ENCODE data around the gene XPNPEP1.
A peak's percentile ranks its signal among the peaks of the same experiment; 100 is the strongest.
"Not testable (repeated sequence)": the region's sequence is repeated elsewhere in the genome, so short reads cannot be mapped to it uniquely, and the experiment has no call there.

XPNPEP1 gene

DNA sequence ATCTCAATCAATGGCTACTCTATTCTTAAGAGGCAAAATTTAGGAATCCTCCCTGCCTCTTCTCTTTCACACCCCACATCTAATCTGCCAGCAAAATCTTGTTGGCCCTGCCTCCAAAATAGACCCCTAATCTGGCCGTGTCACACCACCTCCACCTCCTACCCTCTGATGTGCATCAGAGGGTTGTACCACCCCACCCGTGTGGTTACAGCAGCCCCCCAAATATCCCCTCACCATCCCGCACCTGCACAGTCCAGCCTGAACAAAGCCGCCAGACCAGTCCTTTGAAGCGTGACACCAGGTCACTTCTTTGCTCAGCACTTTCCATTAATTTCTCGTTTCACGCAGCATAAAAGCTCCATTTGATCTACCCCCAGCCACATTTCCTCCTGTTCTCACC, 776 bp upstream of the XPNPEP1 start:
- DNase-seq (ENCODE audit: low read depth): no peak

DNA sequence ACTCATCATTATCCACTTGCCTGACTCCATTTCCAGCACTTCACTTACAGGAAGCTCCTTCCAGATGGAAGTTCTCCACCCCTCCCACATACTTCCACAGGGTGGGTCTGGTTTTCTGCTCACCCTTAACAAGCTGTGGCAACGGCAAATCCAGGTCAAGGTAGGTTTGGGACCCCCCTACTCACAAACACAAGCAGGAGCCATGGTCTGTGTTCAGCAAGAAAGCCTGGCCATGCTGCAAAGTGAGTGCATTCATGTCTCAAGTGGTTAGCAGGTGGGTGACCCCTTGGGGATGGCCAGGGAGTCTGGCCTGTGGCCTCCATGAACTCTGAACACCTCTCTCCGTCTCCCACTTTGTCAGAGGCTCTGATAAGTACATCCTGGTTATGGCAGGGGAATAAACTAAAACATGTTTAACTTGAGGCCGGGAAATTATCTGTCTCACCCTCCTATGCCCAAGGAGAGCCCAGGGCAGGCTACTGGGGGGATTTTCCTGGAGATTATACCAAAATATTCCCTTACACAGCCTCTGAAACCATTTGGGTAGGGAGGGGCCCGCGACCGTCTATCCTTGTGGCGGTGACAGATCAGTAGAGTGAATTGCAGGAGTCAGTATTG, 844 bp downstream of the XPNPEP1 start:
- DNase-seq (ENCODE audit: low read depth): no peak

DNA sequence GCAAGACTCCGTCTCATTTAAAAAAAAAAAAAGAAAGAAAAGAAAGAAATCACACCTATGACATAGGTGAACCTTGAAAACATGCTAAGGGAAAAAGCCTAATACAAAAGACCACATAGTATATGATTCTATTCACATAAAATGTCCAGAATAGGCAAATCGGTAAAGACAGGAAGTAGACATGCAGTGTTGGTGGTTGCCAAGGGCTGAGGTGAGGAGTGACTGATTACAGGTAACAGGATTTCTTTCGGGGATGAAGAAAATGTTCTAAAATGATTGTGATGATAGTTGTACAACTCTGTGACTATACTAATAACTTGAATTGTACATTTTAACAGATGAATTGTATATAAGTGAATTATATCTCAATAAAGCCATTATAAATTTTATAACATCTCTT, 3.3 kb downstream of the XPNPEP1 start:
- no peak for DNase-seq (ENCODE audit: low read depth)

DNA sequence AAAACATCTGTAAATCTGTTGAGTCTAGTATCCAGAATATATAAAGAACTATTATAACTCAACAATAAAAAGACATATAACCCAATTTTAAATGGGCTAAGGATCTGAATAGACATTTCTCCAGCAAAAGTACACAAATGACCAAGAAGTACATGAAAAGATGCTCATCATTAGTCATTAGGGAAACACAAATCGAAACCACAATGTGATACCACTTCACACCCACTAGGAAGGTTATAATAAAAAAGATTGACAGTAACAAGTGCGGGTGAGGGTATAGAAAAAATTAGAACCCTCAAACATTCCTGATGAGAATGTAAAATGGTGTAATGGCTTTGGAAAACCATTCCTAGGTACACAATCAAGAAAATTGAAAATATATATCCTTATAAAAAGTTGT, 4.1 kb downstream of the XPNPEP1 start:
- no peak for DNase-seq (ENCODE audit: low read depth)

DNA sequence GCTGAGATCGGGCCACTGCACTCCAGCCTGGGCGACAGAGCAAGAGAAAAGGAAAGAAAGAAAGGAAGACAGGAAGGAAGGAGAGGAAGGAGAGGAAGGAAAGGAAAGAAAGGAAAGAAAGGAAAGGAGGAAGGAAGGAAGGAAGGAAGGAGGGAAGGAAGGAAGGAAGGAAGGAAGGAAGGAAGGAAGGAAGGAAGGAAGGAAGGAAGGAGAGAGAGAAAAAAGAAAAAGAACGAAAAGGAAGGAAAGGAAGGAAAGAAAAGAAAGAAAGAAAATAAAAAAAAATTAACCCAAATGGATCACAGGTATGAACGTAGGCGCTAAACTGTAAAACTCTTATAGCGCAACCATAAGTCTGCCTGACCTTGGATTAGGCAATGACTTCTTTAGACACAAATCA, 4.6 kb downstream of the XPNPEP1 start:
- not testable (repeated sequence) for DNase-seq (ENCODE audit: low read depth)

DNA sequence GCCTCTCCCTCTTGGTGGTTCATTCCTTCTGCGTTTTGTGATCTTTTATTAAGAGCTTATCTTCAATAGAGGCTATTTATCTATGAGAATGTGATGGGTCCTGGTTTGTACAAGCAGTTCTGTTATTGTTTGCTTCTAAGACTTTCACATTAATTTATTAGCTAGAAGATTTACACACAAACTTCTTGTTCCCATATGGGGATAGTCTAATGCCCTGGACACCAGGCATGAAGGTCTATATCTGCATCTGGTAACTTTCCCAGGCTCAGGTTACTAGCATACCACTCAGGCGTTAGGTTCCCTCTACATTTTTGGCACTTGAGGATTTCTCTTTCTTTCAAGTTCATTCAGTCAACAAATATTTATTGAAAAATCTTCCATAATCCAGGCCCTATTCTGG, 7.7 kb downstream of the XPNPEP1 start:
- DNase-seq (ENCODE audit: low read depth): no peak

DNA sequence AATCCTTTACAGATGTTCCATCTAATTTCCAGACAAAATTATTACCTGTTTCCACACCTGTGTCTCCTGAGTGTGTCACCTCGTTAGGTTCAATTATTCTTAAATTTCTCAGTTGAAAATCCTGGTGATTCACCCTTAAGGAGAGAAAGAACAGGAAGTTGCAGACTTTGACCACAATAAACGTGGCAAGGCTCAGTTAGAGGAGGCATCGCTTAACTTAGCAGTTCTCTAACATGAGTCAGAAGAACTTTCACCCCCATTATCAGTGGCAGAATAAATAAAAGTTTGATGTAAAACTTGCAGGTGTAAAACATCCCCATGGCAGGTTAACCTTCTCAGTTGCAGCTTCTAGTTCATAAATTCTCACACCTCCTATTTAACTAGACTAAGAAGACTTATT, 8.3 kb downstream of the XPNPEP1 start:
- peak; percentile 96 for DNase-seq (ENCODE audit: low read depth)

DNA sequence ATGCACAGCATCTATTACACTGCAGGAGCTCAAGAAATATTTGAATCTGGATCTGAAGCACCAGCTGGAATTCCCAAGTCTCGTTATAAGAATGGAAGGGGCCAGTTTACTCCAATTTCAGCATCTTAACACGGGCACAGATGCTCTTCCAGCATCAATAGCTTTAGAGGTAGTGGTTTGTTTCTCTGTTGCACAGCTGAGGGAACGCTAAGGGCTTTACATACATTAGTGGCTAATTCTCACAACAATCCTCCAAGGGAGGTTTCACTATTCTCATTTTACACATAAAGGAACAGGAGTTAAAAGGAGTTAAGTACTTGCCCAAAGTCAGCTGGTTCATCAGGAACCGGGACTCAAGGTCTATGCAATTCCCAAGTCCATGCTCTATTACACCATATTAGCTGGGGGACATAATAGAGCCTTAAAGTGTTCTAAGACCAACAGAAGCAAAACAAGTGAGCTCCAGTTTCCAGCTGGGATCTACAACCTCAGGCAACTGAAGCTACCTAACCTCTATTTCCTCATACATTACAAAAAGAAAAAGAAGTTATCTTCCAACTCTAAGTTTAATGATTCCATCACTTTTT, 9.9 kb downstream of the XPNPEP1 start:
- no peak for DNase-seq (ENCODE audit: low read depth)

DNA sequence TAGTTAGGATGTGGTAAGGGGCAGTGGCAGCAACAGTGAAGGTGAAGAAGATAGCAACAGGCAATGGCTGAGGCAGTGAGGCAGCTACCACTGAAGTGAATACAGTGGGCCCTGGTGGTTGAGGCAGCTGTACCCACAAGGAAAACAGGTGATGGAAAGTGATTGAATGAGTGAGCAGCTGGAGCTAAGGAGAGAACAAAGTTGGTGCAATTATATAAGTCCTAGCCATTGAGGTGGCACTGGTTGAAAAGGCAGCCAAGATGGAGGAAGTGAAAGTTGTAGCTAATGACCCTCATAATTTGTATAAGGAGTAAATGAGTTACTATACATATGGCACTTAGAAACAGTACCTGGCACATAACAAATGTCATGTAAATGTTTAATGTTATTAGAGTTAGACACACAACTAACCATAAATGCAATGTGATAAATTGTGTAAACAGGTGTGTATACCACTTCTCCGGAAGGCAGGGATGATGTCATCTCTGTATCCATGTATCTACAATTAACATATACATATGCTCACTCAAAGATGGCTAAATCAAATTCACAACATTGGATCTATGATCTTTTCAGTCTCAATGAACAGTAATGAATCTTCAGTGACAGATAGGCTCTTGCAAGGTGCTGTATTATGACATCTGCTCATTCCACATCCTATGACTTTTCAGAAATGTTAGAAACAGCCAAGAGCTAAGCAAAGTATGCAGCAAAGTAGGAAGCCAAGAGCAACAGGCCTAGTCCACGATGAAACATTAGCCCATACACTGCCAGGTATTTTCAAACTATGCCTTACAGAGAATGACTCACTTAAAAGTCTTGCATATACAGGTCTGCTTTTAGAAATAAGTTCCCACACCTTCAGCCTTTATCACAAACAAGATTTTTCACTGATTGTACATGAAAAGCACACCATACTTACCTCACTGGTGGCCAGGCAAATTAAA, 10.7 kb downstream of the XPNPEP1 start:
- peak; percentile 90 for DNase-seq (ENCODE audit: low read depth)

DNA sequence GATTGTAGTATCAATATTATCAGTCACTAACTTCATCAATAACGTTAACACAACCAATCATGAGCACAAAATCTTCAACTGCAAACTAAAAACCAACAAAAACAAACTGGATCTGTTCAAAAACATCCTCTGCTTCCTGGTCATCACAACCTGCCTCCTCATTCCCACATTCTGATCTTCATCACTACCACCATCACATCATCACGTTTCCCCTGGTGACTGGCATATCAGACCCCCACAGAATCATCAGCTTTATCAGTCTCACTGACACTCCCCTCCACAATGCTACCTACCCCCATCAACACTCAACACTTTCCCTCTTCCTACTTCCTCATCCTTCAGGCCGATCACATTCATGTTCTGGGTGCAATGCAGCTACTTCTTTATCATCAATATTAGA, 11.4 kb downstream of the XPNPEP1 start:
- DNase-seq (ENCODE audit: low read depth): no peak

DNA sequence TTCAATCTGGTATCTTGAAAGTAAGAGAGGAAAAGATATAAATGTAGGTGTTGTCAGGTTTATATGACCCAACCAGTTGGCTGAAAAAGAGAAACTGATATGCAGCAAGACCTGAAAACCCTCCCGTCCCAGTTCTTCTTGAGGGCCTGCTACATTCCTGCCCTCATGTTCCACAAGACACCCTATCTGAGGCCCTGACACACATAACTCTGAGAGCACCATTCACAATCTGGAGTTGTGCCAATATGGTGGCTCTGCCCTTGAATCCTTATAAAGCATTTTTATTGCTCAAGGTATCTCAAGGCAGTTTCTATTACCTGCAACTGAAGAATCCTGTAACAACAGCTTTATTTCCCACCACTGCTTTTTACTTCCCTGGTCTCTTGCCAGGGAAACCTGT, 17.0 kb downstream of the XPNPEP1 start:
- no peak for DNase-seq (ENCODE audit: low read depth)

DNA sequence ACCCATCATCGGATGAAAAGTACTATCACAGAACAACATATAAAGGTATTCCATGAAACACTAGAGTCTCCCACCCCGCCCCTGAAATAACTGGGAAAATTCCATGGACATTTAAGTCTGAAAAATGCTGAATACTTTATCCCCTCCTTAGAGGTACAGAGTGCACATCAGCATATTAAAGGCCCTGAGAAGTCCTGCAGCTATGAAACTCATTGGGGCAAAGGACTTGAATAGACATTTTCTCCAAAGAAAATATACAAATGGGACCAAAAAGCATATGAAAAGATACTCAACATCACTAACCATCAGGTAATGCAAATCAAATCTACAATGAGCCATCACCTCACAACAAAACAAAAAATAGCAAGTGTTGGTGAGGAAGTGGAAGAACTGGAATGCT, 18.9 kb downstream of the XPNPEP1 start:
- no peak for DNase-seq (ENCODE audit: low read depth)

DNA sequence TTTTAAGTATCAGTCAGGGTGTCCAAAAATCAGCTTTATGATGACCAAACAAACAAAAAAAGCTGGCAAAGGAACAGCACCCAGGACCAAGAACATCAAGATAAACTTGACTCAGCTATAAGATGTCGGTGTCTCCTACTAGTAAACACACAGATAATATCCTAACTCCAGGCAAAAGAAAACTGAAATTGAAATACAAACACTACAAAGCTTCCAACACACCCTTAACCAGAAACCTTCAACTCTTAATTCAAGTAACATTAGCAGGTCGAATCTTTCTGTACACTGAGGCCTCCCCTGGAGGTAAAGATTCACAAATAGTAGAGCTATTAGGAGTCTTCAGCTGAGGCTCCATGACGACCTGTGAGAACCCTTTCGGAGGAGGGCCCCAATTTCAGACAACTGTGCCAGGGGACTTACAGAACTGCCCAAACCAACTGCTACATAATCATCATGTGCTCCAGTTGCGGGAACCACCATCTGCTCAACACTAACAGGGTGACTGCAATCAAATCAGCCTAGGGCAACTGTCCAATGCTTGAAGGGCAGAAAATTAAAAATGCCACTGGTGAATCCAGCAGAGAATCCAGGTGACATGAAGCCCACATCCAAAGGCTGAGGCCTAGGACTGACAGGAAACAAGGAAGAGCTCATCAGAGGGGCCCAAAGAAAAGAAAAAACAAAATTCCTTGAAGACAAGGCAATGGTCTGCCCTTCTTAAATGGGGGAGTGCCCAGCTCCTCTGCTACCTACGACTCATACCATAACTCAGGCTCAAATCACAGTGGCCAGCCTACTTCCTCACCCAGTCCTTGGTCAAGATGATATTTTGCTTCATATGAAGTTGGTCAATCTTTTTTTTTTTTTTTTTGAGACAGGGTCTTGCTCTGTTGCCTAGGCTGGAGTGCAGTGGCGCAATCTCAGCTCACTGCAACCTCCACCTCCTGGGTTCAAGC, 20.0 kb downstream of the XPNPEP1 start:
- DNase-seq (ENCODE audit: low read depth): no peak

DNA sequence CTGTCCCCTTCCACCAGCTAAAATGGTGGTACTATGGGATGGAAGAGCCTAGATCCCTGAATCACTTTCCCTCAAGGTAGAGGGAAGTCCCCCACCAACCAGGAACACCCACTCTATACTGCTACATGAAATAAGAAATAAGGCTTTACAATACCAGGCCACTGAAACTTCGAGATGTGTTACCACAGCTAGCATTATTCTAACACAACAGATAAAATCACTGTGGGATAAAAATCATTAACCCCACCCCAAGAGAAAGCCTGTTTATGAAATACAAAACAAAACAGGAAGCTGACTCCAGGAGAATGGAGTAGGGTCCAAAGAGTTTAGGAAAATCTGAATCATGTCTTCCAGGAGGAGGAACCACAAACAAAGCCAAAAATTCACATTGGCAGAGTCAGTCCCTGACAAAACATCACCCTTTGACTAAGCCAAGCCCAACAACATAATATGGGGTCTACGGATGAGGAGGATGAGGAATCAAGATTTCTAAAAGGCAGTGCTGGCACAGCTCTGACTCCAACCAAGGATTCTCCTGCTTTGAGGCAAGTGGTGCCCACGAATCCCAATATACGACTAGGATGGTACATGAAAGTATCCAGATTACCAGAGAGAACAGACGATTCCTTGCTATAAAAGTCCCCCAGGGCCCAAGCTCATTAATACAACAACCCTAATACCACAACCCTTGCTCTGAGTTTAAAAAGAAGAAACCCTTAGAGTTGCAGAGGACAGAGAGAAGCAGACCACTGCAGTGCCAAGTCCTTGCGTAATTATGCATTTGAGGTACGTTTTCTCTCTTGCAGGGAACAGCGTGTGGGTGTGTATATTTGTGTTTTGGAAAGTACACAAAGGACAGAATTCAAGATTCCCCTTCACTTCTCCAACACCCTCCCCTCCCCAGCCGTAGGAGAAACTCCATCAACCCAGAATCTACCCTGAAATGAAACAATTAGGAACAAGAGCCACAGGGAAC, 23.7 kb downstream of the XPNPEP1 start:
- DNase-seq (ENCODE audit: low read depth): peak; percentile 69

DNA sequence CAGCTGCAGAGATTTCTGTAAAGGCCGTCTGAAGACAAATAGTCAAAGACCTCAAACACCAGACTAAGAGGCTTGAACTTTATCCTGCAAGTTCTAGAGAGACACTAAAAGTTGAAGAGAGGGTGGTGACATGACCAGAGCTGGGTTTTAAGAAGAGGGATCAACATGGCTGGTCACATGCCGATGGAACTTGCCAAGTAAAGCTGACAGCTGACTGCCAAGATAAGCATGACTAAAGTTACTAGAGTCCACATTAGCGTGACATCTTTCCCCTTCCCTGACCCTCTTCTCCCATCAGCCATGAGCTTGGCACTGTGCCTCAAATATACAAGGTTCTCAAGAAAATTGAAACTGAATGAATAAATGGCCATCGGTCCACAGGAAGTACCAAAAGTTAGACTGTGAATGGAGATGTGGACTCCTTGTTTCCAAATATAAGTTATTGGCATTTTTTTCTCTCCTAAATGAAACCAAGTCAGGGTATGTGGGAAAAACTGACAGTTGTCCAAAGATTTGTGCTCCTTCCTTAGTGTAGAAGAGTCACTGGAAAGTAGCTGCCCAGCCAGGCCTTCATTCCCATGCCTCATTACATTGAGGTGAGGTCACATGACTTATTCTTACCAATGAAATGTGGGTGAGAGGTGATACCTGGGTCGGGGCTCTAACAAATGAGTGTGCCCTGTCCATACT, 24.5 kb downstream of the XPNPEP1 start:
- no peak for DNase-seq (ENCODE audit: low read depth)

DNA sequence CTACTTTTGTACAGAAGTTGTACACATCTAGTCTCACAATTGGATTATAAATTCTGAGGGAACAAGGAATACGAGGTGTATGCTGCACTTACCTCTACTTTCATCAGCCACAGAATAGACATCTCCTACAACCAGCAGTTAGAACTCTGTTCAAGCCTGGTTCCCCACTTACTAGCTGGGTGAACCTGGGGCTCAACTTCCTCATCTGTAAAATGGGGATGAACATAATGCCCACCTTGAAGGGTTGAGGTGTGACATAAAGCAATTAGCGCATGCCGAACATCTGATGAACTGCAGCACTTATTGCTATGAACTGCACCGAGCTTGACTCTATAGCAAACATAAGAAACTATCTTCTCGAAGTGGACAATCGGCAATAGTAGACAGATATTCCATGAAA, 25.3 kb downstream of the XPNPEP1 start:
- DNase-seq (ENCODE audit: low read depth): no peak

DNA sequence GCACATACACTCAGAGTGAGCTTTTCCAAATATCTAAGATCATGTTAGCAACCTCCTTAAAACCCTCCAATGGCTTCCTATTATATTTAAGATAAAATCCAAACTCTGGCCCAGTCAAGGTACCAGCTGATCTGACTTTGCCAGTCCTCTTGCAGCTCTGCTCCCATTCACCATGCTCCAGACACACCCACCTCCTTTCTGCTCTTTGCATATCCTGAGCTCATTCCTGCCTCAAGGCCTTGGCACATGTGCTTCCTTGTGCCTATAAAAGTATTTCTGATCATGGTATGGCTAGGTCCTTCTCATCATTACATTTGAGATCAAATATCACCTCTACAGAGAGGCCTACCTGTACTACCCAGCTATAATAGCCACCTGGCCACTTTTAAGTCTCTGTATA, 27.5 kb downstream of the XPNPEP1 start:
- no peak for DNase-seq (ENCODE audit: low read depth)

DNA sequence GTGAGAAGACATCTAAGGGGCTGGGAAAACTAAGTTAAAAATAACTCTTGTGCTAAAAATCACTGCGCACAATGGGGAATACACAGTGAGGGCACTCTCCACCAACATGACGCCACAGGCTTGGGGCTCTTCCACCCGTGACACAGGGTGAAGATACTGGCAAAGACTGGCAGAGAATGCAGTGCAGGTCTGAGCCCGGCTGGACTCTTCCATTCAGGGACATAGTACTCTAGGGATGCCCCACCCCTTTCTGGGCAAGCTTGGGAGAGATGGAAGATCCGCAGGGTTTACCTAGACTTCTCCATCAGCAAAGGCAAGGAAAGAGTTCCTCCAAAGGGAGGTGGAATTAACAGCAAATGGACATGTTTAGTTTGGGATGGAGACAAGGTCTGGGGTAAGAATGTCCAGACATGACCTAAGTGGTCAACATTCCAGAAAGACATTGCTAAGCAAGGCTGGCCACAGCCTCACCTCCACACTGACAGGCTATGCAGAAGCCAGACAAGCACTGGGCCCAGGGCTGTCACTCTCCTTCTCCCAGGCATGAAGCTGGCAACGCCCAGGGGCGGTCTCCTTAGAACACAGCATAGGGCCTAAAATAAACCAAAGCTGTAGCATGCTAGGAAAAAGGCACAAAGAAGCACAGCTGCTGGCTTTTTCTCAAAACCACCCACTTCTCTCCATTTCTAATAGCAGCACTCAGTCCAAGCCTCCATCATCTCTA, 28.1 kb downstream of the XPNPEP1 start:
- DNase-seq (ENCODE audit: low read depth): peak; percentile 65

DNA sequence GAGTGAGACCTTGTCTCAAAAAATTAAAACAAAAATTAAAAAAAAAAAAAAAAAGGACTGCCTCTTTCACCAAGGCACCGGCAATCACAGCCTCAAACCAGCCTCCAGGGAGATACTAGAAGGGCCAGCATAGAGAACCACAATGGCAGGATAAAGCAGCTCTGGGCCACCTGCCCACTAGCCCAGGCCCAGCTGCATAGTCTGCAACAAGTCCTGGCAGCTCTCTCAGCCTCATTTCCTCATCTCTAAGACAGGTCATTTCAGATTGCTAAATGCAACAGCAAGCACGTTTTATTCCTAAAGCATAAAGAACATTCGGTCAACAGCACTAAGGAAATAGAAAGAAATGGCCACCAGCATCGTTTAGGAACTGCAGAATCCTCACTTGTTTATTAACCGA, 28.8 kb downstream of the XPNPEP1 start:
- peak; percentile 94 for DNase-seq (ENCODE audit: low read depth)

DNA sequence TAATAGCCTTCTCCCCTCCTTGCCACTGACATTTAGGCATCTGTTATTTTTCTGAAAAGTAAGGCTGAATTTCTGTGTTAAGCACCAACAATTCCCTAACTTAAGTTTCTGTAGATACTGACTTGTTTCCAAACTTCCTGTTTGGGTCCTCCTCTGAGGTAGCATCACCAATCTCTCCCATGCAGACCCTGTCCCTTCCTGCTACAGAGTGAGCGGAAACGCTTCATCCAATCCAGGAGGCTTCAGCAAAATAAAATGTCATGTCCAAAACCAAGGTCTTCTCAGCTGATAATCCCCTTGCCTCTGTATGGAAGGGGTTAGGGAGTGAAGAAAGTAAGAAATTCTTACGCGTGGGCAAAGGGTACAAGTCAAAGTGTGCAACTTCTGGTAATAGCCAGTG, 29.9 kb downstream of the XPNPEP1 start:
- no peak for DNase-seq (ENCODE audit: low read depth)
